ENCODE measurements around the gene SNX10. TPM values are rescaled to one million over a fixed set of nuclear protein-coding genes. Genes with fewer than 3 reads are reported as not detected.

SNX10 gene
- total RNA-seq, 5 donors from 2014 or later (not counting 1 experiment from before 2014, with no cell fraction given): 5.7 to 8.8 (median 7.8) TPM

DNA sequence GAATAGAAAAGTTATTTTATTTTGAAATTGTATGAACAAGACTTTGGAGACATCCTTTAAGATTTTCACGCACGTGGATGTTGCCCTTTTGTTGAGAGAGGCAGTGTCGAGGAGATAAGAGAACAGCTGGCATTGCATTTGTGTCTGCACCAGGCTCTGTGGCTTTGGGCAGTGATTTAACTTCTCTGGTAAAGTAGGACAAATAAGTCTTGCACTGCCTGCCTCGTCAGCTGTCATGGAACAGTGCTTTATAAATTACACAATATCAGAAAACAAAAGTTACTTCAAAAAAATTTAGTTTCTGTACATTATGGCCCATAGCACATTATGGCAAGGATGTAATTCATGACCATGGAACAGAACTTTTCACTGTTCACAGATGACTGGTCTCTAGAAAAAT is 20.1 kb downstream of the SNX10 start:
- no peaks in the 10 kb centered on the region for H3K9me3 ChIP-seq
- peaks cover 0 to 1% of the 10 kb centered on the region in 2 experiments for H3K4me1 ChIP-seq (ENCODE audit: control insufficient read depth in 1 of 2, extremely low read depth in 1 of 2, insufficient read depth in 2 of 2, low read length in 2 of 2)
- WGBS (ENCODE audit: insufficient coverage): 92% methylated on average over 2 of the region's 4 CpGs
- Mint-ChIP-seq H3K9me3 (no peaks in the 10 kb centered on the region), H3K27ac (no peak overlapping the region), H3K4me1 (peaks cover 4 to 11% (median 4%) of the 10 kb centered on the region in 3 donors), H3K36me3 (peaks cover 13% of the 10 kb centered on the region), H3K4me3 (no peak overlapping the region), H3K27me3 (no peaks in the 10 kb centered on the region)
- POLR2A ChIA-PET: no interaction called here
- no peaks in the 10 kb centered on the region for H3K27me3 ChIP-seq (replicated peaks in 1 of 2; ENCODE audit: control insufficient read depth in 2 of 2, extremely low read depth in 1 of 2, insufficient read depth in 2 of 2, low read length in 1 of 2)
- no peak overlapping the region for H3K4me3 ChIP-seq (ENCODE audit: control insufficient read depth in 1 of 2, extremely low read depth in 1 of 2, low read length in 1 of 2)
- H3K36me3 ChIP-seq (ENCODE audit: control insufficient read depth in 2 of 2, extremely low read depth in 1 of 2, insufficient read depth in 1 of 2, low read length in 1 of 2): peaks cover 0 to 5% of the 10 kb centered on the region in 2 donors
- no peak overlapping the region for H3K27ac ChIP-seq (ENCODE audit: low read length)
- DNase-seq (no peak), ATAC-seq (replicated peaks in 1 of 4) (no peak)
- CTCF ChIA-PET: no interaction called here

DNA sequence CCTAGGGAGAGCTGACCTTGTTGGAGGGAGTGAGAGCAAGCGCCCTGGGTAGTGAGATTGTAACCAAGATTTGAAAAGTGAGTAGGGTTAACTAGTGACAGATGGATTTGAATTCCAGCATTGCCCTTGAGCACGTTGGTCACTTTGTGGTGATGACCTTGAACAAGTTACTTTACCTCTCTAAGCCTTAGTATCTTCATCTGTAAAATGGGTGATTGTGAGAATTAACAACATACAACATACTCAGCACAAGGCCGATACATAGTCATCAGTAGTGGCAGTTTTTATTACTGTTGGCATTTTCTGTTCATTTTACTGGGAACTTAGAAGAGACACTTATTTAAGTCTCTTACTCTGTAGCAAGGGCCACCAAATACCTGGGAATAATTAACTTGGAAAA is 25.5 kb downstream of the SNX10 start:
- Mint-ChIP-seq H3K4me3 (no peak overlapping the region), H3K4me1 (peaks cover 0 to 9% (median 0%) of the 10 kb centered on the region in 3 donors), H3K9me3 (no peaks in the 10 kb centered on the region), H3K27me3 (no peaks in the 10 kb centered on the region), H3K36me3 (peaks cover 8% of the 10 kb centered on the region), H3K27ac (no peak overlapping the region)
- H3K4me3 ChIP-seq (ENCODE audit: control insufficient read depth in 1 of 2, extremely low read depth in 1 of 2, low read length in 1 of 2): no peak overlapping the region
- H3K9me3 ChIP-seq: no peaks in the 10 kb centered on the region
- DNase-seq (no peak), ATAC-seq (replicated peaks in 1 of 4) (no peak)
- ChIA-PET POLR2A (no interaction called here), CTCF (interaction anchor here in 1 of 2 donors (0.6 kb wide), 1 partner anchor 85 kb away, joined by 3 read pairs; no protein-coding TSS in a partner anchor)
- H3K27me3 ChIP-seq (replicated peaks in 1 of 2; ENCODE audit: control insufficient read depth in 2 of 2, extremely low read depth in 1 of 2, insufficient read depth in 2 of 2, low read length in 1 of 2): no peaks in the 10 kb centered on the region
- WGBS (ENCODE audit: insufficient coverage): no CpG with 5 or more reads among the region's 3 CpGs
- H3K27ac ChIP-seq (ENCODE audit: low read length): no peak overlapping the region
- H3K4me1 ChIP-seq (ENCODE audit: control insufficient read depth in 1 of 2, extremely low read depth in 1 of 2, insufficient read depth in 2 of 2, low read length in 2 of 2): no peaks in the 10 kb centered on the region
- no peaks in the 10 kb centered on the region for H3K36me3 ChIP-seq (ENCODE audit: control insufficient read depth in 2 of 2, extremely low read depth in 1 of 2, insufficient read depth in 1 of 2, low read length in 1 of 2)

DNA sequence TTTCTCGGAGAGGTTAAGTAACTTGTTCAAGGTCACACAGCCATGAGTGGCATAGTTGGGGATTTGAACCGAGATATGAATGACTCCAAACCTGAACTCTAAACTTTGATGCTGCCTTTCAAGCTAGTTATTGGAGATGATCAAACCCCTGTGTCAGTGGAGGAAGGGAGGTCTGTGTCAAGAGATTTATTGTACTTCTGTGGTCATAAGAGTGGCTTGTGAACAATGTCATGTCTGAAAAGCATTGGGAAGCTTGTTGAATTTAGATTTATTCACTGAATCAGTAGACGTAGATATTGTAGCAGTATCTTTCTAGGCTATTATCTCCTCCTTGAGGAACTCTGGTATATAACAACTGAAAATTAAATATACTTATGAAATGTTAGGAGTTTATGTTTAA is 27.3 kb downstream of the SNX10 start:
- Histone ChIP-seq H3K4me1 (ENCODE audit: control insufficient read depth in 1 of 2, extremely low read depth in 1 of 2, insufficient read depth in 2 of 2, low read length in 2 of 2) (no peaks in the 10 kb centered on the region), H3K4me3 (ENCODE audit: control insufficient read depth in 1 of 2, extremely low read depth in 1 of 2, low read length in 1 of 2) (no peak overlapping the region), H3K9me3 (no peaks in the 10 kb centered on the region), H3K27ac (ENCODE audit: low read length) (no peak overlapping the region), H3K27me3 (replicated peaks in 1 of 2; ENCODE audit: control insufficient read depth in 2 of 2, extremely low read depth in 1 of 2, insufficient read depth in 2 of 2, low read length in 1 of 2) (no peaks in the 10 kb centered on the region), H3K36me3 (ENCODE audit: control insufficient read depth in 2 of 2, extremely low read depth in 1 of 2, insufficient read depth in 1 of 2, low read length in 1 of 2) (no peaks in the 10 kb centered on the region)
- no peaks in the 10 kb centered on the region for H3K9me3 Mint-ChIP-seq
- peaks cover 0 to 9% (median 0%) of the 10 kb centered on the region in 3 donors for H3K4me1 Mint-ChIP-seq
- H3K27ac Mint-ChIP-seq: no peak overlapping the region
- H3K36me3 Mint-ChIP-seq: peaks cover 12% of the 10 kb centered on the region
- CTCF ChIA-PET: no interaction called here
- ATAC-seq (replicated peaks in 1 of 4) (no peak), DNase-seq (no peak)
- POLR2A ChIA-PET: no interaction called here
- WGBS (ENCODE audit: insufficient coverage): no CpG with 5 or more reads among the region's 3 CpGs
- H3K4me3 Mint-ChIP-seq: no peak overlapping the region
- no peaks in the 10 kb centered on the region for H3K27me3 Mint-ChIP-seq

DNA sequence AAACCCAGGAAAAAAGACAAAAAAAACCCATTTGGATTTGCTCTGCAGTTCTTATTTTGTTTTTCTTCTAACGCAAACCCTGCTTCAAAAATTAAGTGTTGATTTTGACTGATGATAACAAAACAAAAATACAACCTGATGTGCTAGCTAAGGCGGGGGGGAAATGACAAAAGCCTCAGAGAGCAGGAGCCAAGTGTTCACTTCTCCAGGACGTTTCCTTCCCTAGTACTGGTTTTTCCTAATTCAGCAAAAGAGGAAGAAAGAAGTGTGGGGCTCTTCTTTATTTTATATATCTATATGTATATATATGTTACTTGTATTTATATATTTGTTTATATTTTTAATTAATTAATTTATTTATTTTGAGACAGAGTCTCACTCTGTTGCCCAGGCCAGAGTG is 28.0 kb downstream of the SNX10 start:
- ChIA-PET POLR2A (no interaction called here), CTCF (no interaction called here)
- ATAC-seq (replicated peaks in 1 of 4) (no peak), DNase-seq (no peak)
- no peak overlapping the region for H3K4me3 ChIP-seq (ENCODE audit: control insufficient read depth in 1 of 2, extremely low read depth in 1 of 2, low read length in 1 of 2)
- H3K4me3 Mint-ChIP-seq: no peak overlapping the region
- no peak overlapping the region for H3K27ac ChIP-seq (ENCODE audit: low read length)
- no peaks in the 10 kb centered on the region for H3K9me3 Mint-ChIP-seq
- peaks cover 0 to 8% (median 0%) of the 10 kb centered on the region in 3 donors for H3K4me1 Mint-ChIP-seq
- H3K36me3 ChIP-seq (ENCODE audit: control insufficient read depth in 2 of 2, extremely low read depth in 1 of 2, insufficient read depth in 1 of 2, low read length in 1 of 2): no peaks in the 10 kb centered on the region
- WGBS (ENCODE audit: insufficient coverage): 86% methylated on average over 1 of the region's 3 CpGs
- no peaks in the 10 kb centered on the region for H3K27me3 ChIP-seq (replicated peaks in 1 of 2; ENCODE audit: control insufficient read depth in 2 of 2, extremely low read depth in 1 of 2, insufficient read depth in 2 of 2, low read length in 1 of 2)
- no peaks in the 10 kb centered on the region for H3K27me3 Mint-ChIP-seq
- H3K9me3 ChIP-seq: no peaks in the 10 kb centered on the region
- H3K27ac Mint-ChIP-seq: no peak overlapping the region
- H3K4me1 ChIP-seq (ENCODE audit: control insufficient read depth in 1 of 2, extremely low read depth in 1 of 2, insufficient read depth in 2 of 2, low read length in 2 of 2): no peaks in the 10 kb centered on the region
- H3K36me3 Mint-ChIP-seq: peaks cover 12% of the 10 kb centered on the region

DNA sequence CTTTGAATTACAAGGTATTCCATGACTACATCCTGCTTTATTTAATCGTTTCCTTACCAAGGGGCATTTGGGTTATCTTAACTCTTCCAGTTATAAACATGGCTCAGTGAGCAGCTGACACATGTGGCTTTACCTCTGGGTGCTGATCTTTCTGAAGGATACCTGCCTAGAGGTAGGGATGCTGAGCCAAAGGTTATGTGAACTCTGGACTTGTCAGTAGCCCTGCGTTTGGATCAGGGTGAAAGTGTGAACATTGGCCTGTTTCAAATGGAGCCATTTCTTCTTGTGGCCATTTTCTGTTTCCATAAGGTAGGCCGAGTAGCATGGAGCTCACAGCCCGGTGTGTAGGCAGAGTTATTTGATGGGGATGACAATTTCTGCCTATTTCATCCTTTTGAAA is 29.2 kb downstream of the SNX10 start:
- no peak overlapping the region for H3K27ac Mint-ChIP-seq
- Histone ChIP-seq H3K4me3 (ENCODE audit: control insufficient read depth in 1 of 2, extremely low read depth in 1 of 2, low read length in 1 of 2) (no peak overlapping the region), H3K9me3 (no peaks in the 10 kb centered on the region), H3K27me3 (replicated peaks in 1 of 2; ENCODE audit: control insufficient read depth in 2 of 2, extremely low read depth in 1 of 2, insufficient read depth in 2 of 2, low read length in 1 of 2) (no peaks in the 10 kb centered on the region), H3K4me1 (ENCODE audit: control insufficient read depth in 1 of 2, extremely low read depth in 1 of 2, insufficient read depth in 2 of 2, low read length in 2 of 2) (no peaks in the 10 kb centered on the region), H3K36me3 (ENCODE audit: control insufficient read depth in 2 of 2, extremely low read depth in 1 of 2, insufficient read depth in 1 of 2, low read length in 1 of 2) (no peaks in the 10 kb centered on the region), H3K27ac (ENCODE audit: low read length) (no peak overlapping the region)
- WGBS (ENCODE audit: insufficient coverage): 86% methylated on average over 1 of the region's 4 CpGs
- no peaks in the 10 kb centered on the region for H3K9me3 Mint-ChIP-seq
- peaks cover 12% of the 10 kb centered on the region for H3K36me3 Mint-ChIP-seq
- DNase-seq: no peak
- ChIA-PET POLR2A (no interaction called here), CTCF (interaction anchor here in 1 of 2 donors (0.7 kb wide), 2 partner anchors 54 to 231 kb away, joined by 3 read pairs; no protein-coding TSS in a partner anchor)
- H3K27me3 Mint-ChIP-seq: no peaks in the 10 kb centered on the region
- ATAC-seq (replicated peaks in 1 of 4): no peak
- no peak overlapping the region for H3K4me3 Mint-ChIP-seq
- H3K4me1 Mint-ChIP-seq: peaks cover 0 to 6% (median 0%) of the 10 kb centered on the region in 3 donors

- no peak for ATAC-seq (replicated peaks in 1 of 4)
- H3K36me3 Mint-ChIP-seq: peaks cover 12% of the 10 kb centered on the region
Observed at GRCh38 chr7:26321435-26321834, 29.8 kb downstream of the SNX10 start.

DNA sequence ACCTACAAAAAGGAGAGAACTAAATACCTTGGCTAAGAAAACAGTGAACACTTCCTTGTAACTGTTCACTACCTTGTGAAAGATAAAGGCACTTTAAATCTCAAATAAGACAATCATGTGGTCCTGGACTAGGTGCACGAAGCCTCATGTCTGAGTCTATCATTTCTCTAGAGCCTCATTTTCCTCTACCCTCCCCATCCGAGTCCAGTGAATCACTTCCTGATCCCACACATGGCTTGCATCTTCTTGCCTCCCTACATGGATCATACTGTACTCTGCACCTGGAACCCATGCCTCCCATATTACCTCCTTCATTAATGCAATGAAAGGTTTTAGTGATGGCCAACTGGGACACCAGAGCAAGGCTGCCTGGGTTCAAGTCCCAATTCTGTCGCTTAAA is 34.5 kb downstream of the SNX10 start:
- DNase-seq (no peak), ATAC-seq (replicated peaks in 1 of 4) (no peak)
- Mint-ChIP-seq H3K27ac (no peak overlapping the region), H3K9me3 (no peaks in the 10 kb centered on the region), H3K36me3 (peaks cover 36% of the 10 kb centered on the region), H3K4me1 (peaks cover 0 to 22% (median 0%) of the 10 kb centered on the region in 3 donors), H3K4me3 (no peak overlapping the region), H3K27me3 (no peaks in the 10 kb centered on the region)
- no peaks in the 10 kb centered on the region for H3K9me3 ChIP-seq
- no peak overlapping the region for H3K4me3 ChIP-seq (ENCODE audit: control insufficient read depth in 1 of 2, extremely low read depth in 1 of 2, low read length in 1 of 2)
- WGBS (ENCODE audit: insufficient coverage): 100% methylated on average over 2 of the region's 3 CpGs
- ChIA-PET POLR2A (no interaction called here), CTCF (no interaction called here)
- H3K27ac ChIP-seq (ENCODE audit: low read length): no peak overlapping the region
- peaks cover 0 to 3% of the 10 kb centered on the region in 2 experiments for H3K4me1 ChIP-seq (ENCODE audit: control insufficient read depth in 1 of 2, extremely low read depth in 1 of 2, insufficient read depth in 2 of 2, low read length in 2 of 2)
- H3K27me3 ChIP-seq (replicated peaks in 1 of 2; ENCODE audit: control insufficient read depth in 2 of 2, extremely low read depth in 1 of 2, insufficient read depth in 2 of 2, low read length in 1 of 2): no peaks in the 10 kb centered on the region
- H3K36me3 ChIP-seq (ENCODE audit: control insufficient read depth in 2 of 2, extremely low read depth in 1 of 2, insufficient read depth in 1 of 2, low read length in 1 of 2): peaks cover 0 to 4% of the 10 kb centered on the region in 2 donors

More at GRCh38 chr7:26321435-26321834, 29.8 kb downstream of the SNX10 start:
- DNase-seq: no peak
- no peaks in the 10 kb centered on the region for H3K9me3 ChIP-seq
- 100% methylated on average over 1 of the region's 1 CpG for WGBS (ENCODE audit: insufficient coverage)
- Mint-ChIP-seq H3K9me3 (no peaks in the 10 kb centered on the region), H3K4me1 (peaks cover 0 to 6% (median 0%) of the 10 kb centered on the region in 3 donors), H3K27ac (no peak overlapping the region), H3K4me3 (no peak overlapping the region), H3K27me3 (no peaks in the 10 kb centered on the region)
- H3K4me1 ChIP-seq (ENCODE audit: control insufficient read depth in 1 of 2, extremely low read depth in 1 of 2, insufficient read depth in 2 of 2, low read length in 2 of 2): no peaks in the 10 kb centered on the region
- POLR2A ChIA-PET: no interaction called here
- no peak overlapping the region for H3K27ac ChIP-seq (ENCODE audit: low read length)
- H3K4me3 ChIP-seq (ENCODE audit: control insufficient read depth in 1 of 2, extremely low read depth in 1 of 2, low read length in 1 of 2): no peak overlapping the region
- no peaks in the 10 kb centered on the region for H3K27me3 ChIP-seq (replicated peaks in 1 of 2; ENCODE audit: control insufficient read depth in 2 of 2, extremely low read depth in 1 of 2, insufficient read depth in 2 of 2, low read length in 1 of 2)
- no peaks in the 10 kb centered on the region for H3K36me3 ChIP-seq (ENCODE audit: control insufficient read depth in 2 of 2, extremely low read depth in 1 of 2, insufficient read depth in 1 of 2, low read length in 1 of 2)
- CTCF ChIA-PET: interaction anchor here in 1 of 2 donors (0.7 kb wide), 2 partner anchors 53 to 231 kb away, joined by 3 read pairs; no protein-coding TSS in a partner anchor
